Islet of Langerhans (tissue), 1 donor: ENCODE results near the gene SLC37A1.

Experiments used
- FAIRE-seq: peaks from one replicate; lab custom pipeline; 2011; peaks lifted over from hg19 to GRCh38; lab: Jason Lieb, UNC

SLC37A1 gene

DNA sequence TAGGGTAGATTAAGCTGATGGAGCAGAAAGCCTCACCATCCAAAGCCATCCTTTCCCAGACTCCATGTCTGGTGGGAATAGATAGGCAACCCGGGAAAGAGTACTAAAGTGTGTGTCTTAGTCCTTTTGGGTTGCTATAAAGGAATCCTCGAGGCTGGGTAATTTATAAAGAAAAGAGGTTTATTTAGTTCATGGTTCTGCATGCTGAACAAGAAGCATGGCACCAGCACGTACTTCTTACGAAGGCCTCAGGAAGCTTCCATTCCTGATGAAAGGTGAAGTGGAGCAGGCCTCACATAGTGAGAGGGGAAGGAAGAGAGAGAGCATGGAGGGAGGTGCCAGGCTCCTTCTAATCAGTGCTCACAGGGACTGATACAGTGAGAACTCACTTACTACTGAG is 6.2 kb upstream of the SLC37A1 start:
- no peak for FAIRE-seq

DNA sequence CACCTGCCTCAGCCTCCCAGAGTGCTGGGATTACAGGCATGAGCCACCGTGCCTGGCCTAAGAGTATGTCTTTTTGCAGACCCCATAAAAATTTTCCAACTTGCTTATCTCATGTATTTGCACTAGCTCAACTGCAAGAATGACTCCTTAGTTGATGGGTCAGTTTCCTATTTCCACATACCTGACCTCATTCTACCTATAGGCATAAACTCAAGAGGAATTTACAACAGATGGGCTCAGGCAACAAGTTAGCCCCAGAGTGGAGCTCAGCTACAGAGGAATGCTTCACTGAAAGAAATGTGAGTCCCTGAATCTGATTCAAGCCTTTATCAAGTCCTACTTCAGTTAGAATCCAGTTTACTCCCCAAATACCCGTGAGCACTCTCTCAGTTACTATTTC is 5.3 kb upstream of the SLC37A1 start:
- no peak for FAIRE-seq

DNA sequence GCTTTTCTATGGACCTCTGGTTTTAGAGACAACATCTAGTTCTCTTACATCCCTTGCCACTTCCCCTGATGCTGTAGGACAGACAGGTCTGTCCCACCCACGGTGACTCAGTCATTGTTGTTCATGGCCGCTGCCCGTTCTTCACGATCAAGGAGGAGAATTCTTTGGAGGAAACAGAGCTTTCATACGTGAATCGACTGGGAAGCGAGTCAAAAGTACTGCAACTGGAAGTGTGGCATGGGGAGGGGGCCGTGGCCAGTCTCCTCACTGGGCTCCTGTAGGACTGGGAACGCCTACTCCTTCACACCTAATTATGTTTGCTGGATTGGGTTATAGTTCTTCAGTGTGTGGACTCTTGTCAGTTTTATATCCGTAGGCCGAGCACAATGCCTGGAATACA is 4.4 kb upstream of the SLC37A1 start:
- no peak for FAIRE-seq

DNA sequence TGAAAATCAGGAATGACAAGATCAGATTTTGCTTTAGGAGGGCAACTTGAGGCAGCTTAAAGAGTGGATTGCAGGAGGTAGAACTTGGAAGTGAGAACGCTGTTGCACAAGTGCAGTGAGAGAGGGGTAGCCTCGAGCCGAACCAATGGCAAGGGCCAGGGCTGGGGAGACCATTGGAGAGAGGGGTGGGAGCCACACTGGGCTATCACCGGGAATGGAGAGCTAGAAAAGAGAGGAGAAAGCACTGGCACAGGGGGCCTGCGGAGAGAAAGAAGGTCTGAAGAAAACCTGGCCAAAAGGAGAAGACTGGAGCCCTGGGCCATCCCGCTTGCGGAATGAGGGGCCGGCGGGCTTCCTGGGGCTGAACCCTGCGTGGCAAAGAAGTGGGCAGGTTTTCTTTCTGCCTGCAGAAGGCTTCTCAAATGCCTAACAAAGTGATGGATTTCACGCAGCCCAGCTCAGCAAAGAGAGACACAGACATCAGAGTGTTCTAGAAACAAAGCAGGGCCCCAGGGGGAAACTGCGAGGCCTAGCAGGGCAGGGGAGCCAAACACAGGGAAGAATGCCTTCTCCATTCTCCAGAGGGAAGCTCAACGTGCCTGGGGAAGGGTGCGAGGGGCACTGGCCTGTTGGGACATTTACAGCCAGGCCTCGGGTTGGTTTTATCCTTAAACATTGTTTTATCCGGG is 1.2 kb upstream of the SLC37A1 start:
- no peak for FAIRE-seq

DNA sequence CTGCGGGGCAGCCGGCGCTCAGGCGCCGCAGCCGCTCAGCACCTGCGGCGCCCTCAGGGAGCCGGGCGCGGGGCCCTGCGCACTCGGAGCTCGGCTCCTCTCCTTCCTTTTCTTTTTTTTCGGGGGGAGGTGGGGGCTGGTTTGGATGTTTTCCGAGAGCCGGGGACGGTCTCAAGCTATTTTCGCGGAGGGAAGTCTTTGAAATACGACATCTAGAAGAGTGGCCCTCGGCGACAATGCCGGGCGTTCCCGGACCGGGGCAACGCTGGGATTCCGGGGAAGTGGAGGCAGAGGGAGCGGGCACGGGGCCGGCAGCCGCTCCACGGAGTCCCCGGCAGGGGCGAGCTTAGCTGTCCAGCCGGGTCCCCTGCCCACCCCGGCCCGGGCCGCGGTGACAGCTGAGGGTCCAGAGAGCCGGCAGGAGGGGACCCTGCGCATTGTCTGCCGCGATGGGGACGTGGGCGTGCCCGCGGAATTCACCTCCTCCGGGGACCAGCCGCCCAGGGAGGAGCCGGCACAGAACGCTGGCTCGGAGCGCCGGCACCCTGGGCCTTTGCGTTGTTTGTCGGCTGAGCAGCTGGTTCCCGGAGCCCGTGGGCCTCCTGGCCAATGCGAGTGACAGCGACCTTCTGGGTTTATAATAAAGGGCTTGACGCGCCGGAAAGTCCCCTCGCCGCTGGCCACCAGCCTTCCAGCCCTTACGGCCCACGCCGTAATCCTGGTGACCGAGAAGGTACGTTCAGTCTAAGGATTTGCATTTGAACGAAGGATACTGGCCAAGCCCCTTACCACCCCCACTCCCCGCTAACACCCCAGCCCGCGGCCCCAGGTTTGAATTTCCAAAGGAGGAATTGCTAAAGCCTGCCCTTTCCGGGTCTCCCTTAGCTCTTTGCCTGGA is 582 bp downstream of the SLC37A1 start:
- FAIRE-seq = no peak

DNA sequence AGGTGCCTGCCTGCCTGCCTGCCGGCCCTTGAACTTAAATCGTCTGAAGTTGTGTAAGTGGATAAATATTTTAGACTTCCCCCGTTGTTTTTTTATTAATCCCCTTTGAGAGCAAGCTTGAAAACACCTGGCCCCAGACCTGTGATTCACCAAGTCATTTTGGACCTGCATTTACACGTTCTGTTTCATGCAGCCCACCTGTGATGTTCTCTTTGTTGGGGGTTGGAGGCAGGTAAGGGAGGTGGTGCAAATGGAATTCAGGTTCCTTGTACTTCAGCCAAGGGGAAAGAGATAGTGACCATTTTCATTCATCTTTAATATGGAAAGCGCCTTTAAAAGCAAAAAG is 1.2 kb downstream of the SLC37A1 start:
- no peak for FAIRE-seq

DNA sequence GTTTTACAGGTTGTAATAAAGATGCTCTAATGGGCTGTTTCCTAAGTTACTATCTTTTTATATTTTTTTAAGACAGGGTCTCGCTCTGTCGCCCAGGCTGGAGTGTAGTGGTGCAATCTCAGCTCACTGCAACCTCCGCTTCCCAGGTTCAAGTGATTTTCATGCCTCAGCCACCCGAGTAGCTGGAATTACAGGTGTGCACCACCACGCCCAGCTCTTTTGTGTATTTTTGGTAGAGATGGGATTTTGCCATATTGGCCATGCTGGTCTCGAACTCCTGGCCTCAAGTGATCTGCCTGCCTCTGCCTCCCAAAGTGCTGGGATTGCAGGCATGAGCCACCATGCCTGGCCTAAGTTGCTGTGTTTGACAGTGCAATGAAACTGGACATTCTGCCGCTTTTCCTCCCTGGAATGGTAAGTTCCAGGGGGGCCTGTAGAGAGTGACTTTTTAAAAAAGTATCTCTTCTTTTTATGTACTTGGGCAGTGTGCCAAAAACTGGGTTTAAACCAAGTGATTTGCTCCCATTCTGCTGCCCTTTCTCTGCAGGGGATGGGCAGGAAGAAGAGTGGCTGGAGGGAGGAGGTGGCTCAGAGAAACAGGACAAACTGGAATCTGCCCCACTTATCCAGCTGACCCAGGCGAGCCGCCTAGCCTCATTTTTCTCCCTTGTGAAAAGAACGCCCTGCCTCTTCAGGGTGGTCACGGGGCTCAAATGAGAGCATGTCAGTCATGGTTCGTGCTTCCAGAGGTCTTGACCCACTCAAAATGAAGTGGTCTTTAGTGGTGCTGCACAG is 2.3 kb downstream of the SLC37A1 start:
- FAIRE-seq = no peak

DNA sequence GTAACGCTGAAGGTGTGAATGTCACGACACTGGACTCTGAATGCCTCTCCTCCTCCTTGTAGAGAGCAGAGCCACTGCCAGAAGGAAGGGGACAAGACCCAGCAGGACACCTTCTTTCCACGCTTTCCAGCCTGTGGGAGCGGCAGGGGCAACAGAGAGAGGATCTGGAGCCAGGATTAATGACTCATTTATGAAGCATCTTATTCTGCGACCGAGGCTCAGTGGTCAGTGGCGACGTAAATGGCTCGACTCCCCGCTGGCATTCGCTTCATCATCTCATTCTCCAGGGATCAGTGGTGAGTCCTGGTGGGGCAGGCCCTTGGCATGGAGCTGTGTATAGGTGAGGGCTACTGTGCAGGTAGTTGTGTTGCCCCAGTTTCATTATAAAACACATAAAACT is 4.6 kb downstream of the SLC37A1 start:
- FAIRE-seq = no peak

DNA sequence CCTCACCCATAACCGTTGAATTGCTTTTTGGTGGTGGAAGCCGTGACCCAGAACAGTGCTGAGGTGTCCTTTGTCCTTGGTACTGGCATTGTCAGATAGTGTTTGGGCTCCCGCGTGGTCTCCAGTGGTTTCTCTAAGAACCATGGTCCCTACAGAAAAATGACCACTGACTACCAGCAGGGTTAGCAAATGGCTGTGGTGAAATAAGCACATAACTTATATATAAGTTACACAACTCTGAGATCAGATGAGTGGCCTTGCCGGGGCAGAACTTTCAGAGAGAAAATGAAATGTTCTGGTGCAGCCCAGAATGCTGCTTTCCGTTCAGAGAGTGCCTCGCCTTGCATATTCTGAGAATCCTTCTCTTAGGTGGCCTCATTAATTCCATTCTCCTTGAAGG is 5.0 kb downstream of the SLC37A1 start:
- no peak for FAIRE-seq

DNA sequence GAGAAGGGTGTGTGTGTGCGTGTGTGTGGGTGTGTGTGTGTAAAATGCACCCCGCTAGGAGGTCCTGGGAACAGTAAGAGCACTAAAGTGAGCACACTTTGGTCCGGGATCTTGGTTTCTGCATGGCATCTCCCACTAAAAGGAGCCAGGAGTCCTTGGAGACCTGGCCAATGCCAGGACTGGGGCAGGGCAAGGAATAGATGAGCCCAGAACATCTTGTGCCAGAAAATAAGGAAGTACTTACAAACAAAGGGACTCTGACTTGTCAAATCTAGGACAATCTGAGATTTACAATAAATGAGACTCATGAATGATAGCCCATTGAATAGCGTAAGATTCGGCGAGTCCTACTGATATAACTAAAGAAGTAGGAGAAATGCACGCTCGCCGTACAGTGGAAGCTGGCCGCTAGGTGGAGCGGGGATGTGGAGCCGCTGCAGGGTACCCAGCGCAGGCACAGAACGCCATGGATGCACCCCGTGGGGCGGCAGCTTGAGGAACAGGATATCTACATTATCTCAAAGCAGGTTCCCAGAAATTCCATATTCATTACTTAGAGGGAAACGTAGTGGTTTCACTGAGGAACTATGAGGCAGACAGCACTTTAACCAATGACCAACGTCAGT is 7.1 kb downstream of the SLC37A1 start:
- FAIRE-seq = no peak

DNA sequence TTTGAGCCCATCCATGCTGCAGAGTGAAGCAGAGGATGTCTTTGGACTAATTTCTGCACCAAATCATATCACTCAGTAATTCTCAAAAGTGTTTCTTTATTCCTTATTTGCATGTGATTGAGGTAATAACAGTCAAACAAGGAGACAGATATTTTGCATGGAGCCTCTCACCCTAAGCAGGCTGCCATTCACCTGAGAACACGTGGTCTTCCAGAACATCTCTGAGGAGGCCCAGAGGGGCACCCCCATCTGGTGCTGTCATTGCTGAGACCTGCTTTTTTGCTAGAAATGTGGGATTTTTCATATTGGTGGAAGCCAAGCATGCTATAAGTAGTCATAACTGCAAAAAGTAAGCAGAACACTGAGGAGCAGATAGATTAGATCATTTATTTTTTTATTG is 7.7 kb downstream of the SLC37A1 start:
- FAIRE-seq = no peak

DNA sequence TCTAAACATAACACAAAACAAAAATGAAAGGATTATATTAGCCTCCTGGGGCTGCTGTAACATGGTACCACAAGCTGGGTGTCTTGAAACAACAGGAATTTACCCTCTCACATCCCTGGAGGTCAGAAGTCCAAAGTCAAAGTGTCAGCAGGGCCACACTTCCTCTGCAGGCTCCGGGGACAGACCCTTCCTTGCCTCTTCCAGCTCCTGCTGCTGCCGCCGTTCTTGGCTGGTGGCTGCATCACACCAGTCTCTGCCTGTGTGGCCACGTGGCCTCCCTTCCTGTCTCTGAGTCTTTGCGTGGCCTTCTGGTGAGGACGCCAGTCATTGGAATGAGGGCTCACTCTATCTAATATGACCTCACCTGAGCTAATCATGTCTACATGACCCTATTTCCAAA is 8.2 kb downstream of the SLC37A1 start:
- no peak for FAIRE-seq

DNA sequence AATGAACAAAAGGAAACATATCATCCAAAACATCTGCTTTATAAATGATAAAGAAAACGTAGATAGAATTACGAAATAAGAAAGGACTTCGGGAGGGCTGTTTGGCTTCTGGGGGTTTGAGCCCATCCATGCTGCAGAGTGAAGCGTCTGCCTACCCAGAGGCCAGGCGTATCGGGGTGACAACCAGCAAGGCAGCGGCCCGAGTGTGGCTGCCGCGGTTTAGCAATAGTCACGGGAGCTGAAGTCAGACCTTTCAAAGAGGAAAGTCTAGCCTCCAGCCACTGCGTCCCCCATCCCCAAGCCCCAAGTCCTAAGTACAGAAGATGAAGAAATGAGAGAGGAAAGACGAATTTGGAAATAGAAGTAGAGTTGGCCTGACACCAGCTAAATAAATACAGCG is 8.6 kb downstream of the SLC37A1 start:
- no peak for FAIRE-seq

DNA sequence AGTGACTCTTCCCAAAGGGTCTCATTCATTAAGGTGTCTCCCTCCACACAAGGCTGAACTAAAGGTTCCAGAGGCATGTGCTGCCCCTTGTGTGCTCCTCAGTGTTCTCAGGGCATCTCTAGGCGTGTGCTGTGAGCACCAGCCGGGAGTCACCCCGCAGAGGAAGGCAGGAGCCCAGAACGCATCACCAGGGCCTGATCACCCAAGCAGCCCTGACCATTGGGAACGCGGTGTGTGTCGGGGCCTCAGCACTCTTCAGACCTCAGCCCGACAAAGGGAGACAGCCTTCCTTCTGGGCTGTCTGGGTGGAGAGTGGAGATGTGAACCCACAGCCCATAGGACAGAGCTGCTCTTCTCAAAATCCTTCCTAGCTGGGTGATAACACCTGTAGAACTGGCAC is 9.1 kb downstream of the SLC37A1 start:
- FAIRE-seq = no peak

DNA sequence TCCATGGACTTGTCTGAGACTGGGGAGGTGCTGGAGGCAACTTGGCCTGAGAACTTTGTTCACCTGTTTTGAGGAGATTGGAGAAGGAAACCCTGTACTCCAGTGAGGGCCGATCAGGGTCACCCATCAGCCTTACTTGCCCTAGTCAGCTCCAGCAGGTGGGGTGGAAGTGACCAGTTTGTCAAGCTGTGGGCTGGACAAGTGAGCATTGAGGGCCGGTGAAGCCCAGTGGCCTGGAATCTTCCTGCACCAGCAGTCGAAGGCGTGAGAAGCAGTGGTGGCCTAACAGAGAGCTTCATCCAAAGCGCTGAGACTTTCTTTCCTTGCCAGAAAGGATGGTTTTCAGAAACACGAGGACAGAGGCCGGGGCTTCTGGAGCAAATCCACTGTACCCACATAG is 9.6 kb downstream of the SLC37A1 start:
- no peak for FAIRE-seq

DNA sequence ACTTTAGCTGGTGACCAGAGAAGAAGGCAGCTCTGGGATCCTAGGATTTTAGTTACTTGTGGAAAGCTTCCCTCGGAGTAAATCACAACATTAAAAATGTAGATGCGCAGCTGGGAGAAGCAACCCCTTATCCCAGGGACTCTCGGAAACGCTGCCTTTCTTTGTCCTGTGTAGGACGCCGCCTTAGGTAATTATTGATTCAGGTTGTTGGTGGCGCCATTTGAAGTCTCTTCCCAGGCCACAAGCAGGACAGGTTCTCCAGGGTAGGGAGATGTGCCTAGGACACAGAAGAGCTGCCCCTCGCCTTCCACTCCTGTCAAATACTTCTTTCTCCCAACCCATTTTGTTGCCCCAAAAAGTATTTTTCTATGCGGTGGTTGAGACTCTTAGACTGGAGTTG is 10.3 kb downstream of the SLC37A1 start:
- no peak for FAIRE-seq

DNA sequence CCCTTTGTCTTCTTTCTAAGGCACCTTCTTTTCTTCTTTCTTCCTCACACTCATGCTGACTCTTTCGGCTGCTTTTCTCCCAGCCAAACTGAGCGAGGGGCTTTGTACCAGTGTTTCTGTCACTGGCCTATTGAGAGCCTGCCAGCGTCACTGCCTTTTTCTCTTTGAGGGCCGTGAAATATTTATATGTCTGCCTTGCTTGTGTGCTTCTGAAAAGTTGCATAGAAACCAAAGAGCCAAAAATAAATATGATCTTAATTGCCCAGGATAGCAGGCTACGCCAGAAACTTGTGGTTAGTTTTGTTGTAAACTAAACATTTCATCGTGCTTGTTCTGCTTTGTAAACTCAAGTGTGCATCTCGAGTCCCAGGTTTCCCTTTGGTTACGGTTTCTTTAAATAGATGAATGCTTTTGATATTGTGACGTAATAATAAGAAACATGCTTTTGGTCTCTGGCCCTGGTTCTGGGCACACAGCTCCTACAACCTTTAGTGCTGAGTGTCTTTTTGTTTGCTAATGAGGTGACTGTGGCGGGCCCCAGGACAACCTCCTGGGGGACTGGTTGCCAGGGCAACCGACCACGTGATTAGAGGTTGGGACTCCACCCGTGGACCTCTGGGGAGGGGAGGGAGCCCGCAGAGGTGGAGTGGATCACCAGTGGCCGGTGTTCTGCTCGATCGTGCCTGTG is 10.8 kb downstream of the SLC37A1 start:
- peak; percentile 76 for FAIRE-seq

DNA sequence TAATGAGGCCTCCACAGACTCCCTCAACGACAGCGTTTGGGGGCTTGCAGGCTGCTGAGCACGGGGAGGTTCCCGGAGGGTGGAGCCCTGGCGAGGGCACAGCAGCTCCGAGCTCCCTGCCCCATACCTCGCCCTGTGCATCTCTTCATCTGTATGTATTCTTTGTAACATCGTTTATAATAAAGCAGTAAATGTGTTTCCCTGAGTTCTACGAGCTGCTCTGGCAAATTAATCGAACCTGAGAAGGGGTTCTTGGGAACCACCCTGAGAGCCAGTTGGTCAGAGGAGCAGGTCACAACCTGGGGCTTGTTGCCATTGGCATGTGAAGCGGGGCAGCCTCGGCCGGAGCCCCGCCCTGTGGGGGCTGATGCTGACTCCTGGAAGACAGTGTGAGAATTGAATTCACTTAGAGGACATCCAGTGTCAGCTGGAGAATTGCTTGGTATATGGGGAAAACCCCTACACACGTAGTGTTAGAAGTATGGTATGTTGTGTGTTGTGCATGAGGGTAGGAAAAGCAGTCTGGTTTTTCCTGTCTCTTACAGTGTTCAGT is 11.5 kb downstream of the SLC37A1 start:
- FAIRE-seq = no peak

DNA sequence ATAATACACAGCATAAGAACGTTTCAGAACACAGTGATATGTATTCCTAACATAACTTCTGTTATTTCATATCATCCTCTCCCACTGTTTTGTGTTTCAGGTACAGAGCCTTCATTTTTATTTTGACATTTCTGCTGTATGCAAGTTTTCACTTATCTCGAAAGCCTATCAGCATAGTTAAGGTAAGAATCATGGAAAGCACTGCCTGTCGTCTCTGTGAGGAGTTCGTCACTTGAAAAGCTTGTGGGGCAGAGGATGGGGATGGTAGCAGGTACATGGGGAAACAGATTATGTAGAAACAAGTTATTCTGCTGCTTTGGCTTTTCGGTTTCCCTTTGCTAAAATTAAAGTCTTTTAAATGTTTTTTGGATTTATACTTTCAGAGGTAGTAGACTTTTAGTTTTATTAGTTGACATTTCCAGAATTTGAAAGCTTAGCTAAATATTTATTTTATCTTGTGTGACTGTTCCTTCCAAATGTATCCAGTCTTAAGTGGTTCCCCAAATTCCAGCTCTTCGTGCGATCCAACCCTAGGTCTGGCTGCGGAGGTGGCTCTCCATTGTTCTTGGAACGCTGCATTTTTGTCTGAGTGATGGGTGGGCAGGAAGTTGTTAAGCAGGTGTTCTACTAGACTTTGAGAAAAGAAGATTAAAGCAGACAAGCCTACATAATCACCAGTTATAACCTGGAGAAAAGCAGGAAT is 12.2 kb downstream of the SLC37A1 start:
- peak; percentile 65 for FAIRE-seq

DNA sequence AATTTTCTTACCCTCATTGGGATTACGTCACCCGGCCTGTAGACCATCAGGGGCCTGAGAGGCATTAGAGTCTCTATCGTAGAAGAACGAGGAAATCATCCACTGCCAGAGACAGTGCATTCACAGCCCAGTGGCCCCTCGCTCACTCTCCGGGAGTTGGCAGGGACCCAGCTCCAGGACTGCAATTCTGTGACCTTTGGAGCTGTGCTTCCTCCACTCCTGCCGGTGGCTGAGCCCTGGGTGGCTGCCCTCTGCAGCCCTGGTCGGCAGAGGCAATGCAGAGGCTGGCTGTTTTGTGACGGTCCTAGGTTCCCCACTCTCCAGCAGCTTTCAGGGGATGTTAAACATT is 12.7 kb downstream of the SLC37A1 start:
- no peak for FAIRE-seq

DNA sequence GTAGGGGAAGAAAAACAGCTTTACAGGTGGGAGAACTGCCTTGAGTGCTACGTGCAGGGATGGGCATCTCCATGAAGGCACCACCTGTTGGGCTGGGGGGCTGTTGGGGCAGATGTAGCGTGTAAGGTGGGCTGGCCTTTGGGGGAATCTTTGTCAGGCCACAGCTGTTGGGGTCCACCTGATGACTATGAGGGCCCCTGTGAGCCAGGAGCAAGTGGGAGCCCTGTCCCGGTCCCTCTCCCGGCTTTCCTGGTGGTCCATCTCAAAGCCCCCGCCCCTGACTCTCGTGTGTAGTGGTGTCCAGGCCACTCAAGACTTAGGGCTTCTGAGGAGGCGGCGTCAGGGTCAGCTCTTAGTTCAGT is 13.5 kb downstream of the SLC37A1 start:
- FAIRE-seq = no peak
